ENCODE results near the gene SYT9. TPM values are rescaled to one million over a fixed set of nuclear protein-coding genes. Genes with fewer than 3 reads are reported as not detected.

SYT9 gene
- polyA plus RNA-seq, 3 donors, result not detected

- Histone ChIP-seq H3K4me1 (ENCODE audit: control insufficient read depth in 1 of 2, insufficient read depth in 2 of 2, low read length in 2 of 2) (no peaks in the 10 kb centered on the region), H4K20me1 (ENCODE audit: insufficient read depth, low read length) (no peaks in the 10 kb centered on the region), H3K79me2 (ENCODE audit: insufficient read depth, low read length) (no peaks in the 10 kb centered on the region), H3K4me3 (replicated peaks in 1 of 3; ENCODE audit: low read depth in 2 of 3, low read length in 3 of 3) (no peak overlapping the region), H3K36me3 (replicated peaks in 1 of 2; ENCODE audit: control insufficient read depth in 1 of 2, insufficient read depth in 2 of 2, low read length in 2 of 2) (no peaks in the 10 kb centered on the region), H3K9me3 (replicated peaks in 1 of 2; ENCODE audit: control insufficient read depth in 1 of 2, insufficient read depth in 1 of 2, low read length in 2 of 2) (no peaks in the 10 kb centered on the region), H3K27me3 (ENCODE audit: control insufficient read depth in 2 of 2, insufficient read depth in 2 of 2, low read length in 2 of 2) (peaks cover 0 to 2% of the 10 kb centered on the region in 2 donors), H3K4me2 (replicated peaks; ENCODE audit: extremely low read depth, low read length, poor library complexity, severe bottlenecking) (no peak overlapping the region), H3K9ac (ENCODE audit: insufficient read depth, low read length, poor library complexity, severe bottlenecking) (no peak overlapping the region), H2AFZ (ENCODE audit: insufficient read depth, low read depth, low read length, poor library complexity, severe bottlenecking) (no peak overlapping the region), H3K27ac (ENCODE audit: low read depth in 1 of 2, low read length in 2 of 2) (no peak overlapping the region)
- H3K27me3 Mint-ChIP-seq (ENCODE audit: low read depth in 3 of 3), result peaks cover 1 to 4% (median 2%) of the 10 kb centered on the region in 3 donors
- no peaks in the 10 kb centered on the region for H3K36me3 Mint-ChIP-seq
- peaks cover 0 to 2% (median 0%) of the 10 kb centered on the region in 7 donors for H3K9me3 Mint-ChIP-seq
- no peak for TF ChIP-seq CTCF (IDR thresholded peaks at IDR 0.05)
- no peak for DNase-seq
- no peaks in the 10 kb centered on the region for H3K4me1 Mint-ChIP-seq
- H3K27ac Mint-ChIP-seq, result no peak overlapping the region
- H3K4me3 Mint-ChIP-seq, result no peak overlapping the region
- intact Hi-C loops (cut with micrococcal nuclease), result no loop called here
Measured at GRCh38 chr11:7219491-7219890, 32.2 kb upstream of the SYT9 start.

- Mint-ChIP-seq H3K27ac (no peak overlapping the region), H3K4me3 (no peak overlapping the region), H3K27me3 (ENCODE audit: low read depth in 3 of 3) (peaks cover 1 to 5% (median 4%) of the 10 kb centered on the region in 3 donors), H3K9me3 (no peaks in the 10 kb centered on the region), H3K4me1 (no peaks in the 10 kb centered on the region), H3K36me3 (no peaks in the 10 kb centered on the region)
- no peaks in the 10 kb centered on the region for H4K20me1 ChIP-seq (ENCODE audit: insufficient read depth, low read length)
- no peak overlapping the region for H3K4me3 ChIP-seq (replicated peaks in 1 of 3; ENCODE audit: low read depth in 2 of 3, low read length in 3 of 3)
- WGBS (ENCODE audit: insufficient coverage), result 100% methylated on average over 2 of the region's 3 CpGs
- H3K27me3 ChIP-seq (ENCODE audit: control insufficient read depth in 2 of 2, insufficient read depth in 2 of 2, low read length in 2 of 2), result peaks cover 0 to 2% of the 10 kb centered on the region in 2 donors
- no peaks in the 10 kb centered on the region for H3K9me3 ChIP-seq (replicated peaks in 1 of 2; ENCODE audit: control insufficient read depth in 1 of 2, insufficient read depth in 1 of 2, low read length in 2 of 2)
- H3K4me2 ChIP-seq (replicated peaks; ENCODE audit: extremely low read depth, low read length, poor library complexity, severe bottlenecking), result no peak overlapping the region
- TF ChIP-seq CTCF (IDR thresholded peaks at IDR 0.05), result no peak
- intact Hi-C loops (cut with micrococcal nuclease), result no loop called here
- DNase-seq, result no peak
- H3K36me3 ChIP-seq (replicated peaks in 1 of 2; ENCODE audit: control insufficient read depth in 1 of 2, insufficient read depth in 2 of 2, low read length in 2 of 2), result no peaks in the 10 kb centered on the region
- no peaks in the 10 kb centered on the region for H3K4me1 ChIP-seq (ENCODE audit: control insufficient read depth in 1 of 2, insufficient read depth in 2 of 2, low read length in 2 of 2)
- H3K9ac ChIP-seq (ENCODE audit: insufficient read depth, low read length, poor library complexity, severe bottlenecking), result no peak overlapping the region
- H3K27ac ChIP-seq (ENCODE audit: low read depth in 1 of 2, low read length in 2 of 2), result no peak overlapping the region
- H3K79me2 ChIP-seq (ENCODE audit: insufficient read depth, low read length), result no peaks in the 10 kb centered on the region
- H2AFZ ChIP-seq (ENCODE audit: insufficient read depth, low read depth, low read length, poor library complexity, severe bottlenecking), result no peak overlapping the region
Measured at GRCh38 chr11:7220636-7221035, 31.1 kb upstream of the SYT9 start.
